HFFc6 (cell line): Measurements from ENCODE around the gene TEX50. TPM values are rescaled to one million over a fixed set of nuclear protein-coding genes. Genes with fewer than 3 reads are reported as not detected.
"Not testable (repeated sequence)": the region's sequence is repeated elsewhere in the genome, so short reads cannot be mapped to it uniquely, and the experiment has no call there.

Experiments
- DNase-seq: peaks from one replicate; pipeline ENCODE4 v3.0.0-alpha.2; 2018
- H3K27ac Mint-ChIP-seq: 2 replicates; pipeline ENCODE4 v1.8.0; 2020; ENCODE audit warnings: mild to moderate bottlenecking, mixed read lengths
- H3K27me3 Mint-ChIP-seq: 2 replicates; pipeline ENCODE4 v1.8.0; 2021; ENCODE audit warnings: mild to moderate bottlenecking, moderate library complexity, mixed read lengths; ENCODE audit not compliant: insufficient read depth
- H3K36me3 Mint-ChIP-seq: 2 replicates; pipeline ENCODE4 v1.8.0; 2021; ENCODE audit warnings: low read depth, mixed read lengths
- H3K4me1 Mint-ChIP-seq: 2 replicates; pipeline ENCODE4 v1.8.0; 2020; ENCODE audit warnings: low read depth, mixed read lengths
- H3K4me3 Mint-ChIP-seq: 2 replicates; pipeline ENCODE4 v1.8.0; 2020; ENCODE audit warnings: mild to moderate bottlenecking, moderate library complexity, mixed read lengths
- H3K9me3 Mint-ChIP-seq: 2 replicates; pipeline ENCODE4 v1.8.0; 2020; ENCODE audit warnings: mild to moderate bottlenecking, mixed read lengths
- total RNA-seq, 6 experiments: library from RNA; stranded (reverse); fragmentation: NEBNext Ultra II Directional; extraction: Animal tissue kit (Norgen Biotek cat#: 25700); gene quantifications; 2 replicates in 1 of 6; 3 replicates in 5 of 6; pipeline ENCODE4 v1.2.3, GENCODE V29; 2021
- TF ChIP-seq, protein P1 (sequence below): fragments of 200-600 bp; sonication (generic); IDR thresholded peaks from 2 replicates; pipeline ENCODE4 v1.5.0; 2021; ENCODE audit warnings: antibody characterized with exemption, mild to moderate bottlenecking

Gene TEX50
- total RNA-seq, 6 experiments from 2014 or later, result not detected

GRCh38 chr1:173608503-173609216 lies 26.5 kb upstream of the TEX50 start:
- Mint-ChIP-seq H3K27me3 (peaks cover 12% of the 10 kb centered on the region), H3K4me1 (no peaks in the 10 kb centered on the region; the same call in 1 of the 2 replicates), H3K9me3 (no peaks in the 10 kb centered on the region), H3K27ac (no peak overlapping the region), H3K36me3 (no peaks in the 10 kb centered on the region), H3K4me3 (no peak overlapping the region)
- TF ChIP-seq, protein P1, sequence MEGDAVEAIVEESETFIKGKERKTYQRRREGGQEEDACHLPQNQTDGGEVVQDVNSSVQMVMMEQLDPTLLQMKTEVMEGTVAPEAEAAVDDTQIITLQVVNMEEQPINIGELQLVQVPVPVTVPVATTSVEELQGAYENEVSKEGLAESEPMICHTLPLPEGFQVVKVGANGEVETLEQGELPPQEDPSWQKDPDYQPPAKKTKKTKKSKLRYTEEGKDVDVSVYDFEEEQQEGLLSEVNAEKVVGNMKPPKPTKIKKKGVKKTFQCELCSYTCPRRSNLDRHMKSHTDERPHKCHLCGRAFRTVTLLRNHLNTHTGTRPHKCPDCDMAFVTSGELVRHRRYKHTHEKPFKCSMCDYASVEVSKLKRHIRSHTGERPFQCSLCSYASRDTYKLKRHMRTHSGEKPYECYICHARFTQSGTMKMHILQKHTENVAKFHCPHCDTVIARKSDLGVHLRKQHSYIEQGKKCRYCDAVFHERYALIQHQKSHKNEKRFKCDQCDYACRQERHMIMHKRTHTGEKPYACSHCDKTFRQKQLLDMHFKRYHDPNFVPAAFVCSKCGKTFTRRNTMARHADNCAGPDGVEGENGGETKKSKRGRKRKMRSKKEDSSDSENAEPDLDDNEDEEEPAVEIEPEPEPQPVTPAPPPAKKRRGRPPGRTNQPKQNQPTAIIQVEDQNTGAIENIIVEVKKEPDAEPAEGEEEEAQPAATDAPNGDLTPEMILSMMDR, result no peak
- no peak for DNase-seq

- not testable (repeated sequence) for H3K4me3 Mint-ChIP-seq, H3K36me3 Mint-ChIP-seq, DNase-seq, H3K4me1 Mint-ChIP-seq, H3K27ac Mint-ChIP-seq, H3K9me3 Mint-ChIP-seq
- peaks cover 12% of the 10 kb centered on the region for H3K27me3 Mint-ChIP-seq
Measured at GRCh38 chr1:173613086-173613485, 22.1 kb upstream of the TEX50 start.

DNA sequence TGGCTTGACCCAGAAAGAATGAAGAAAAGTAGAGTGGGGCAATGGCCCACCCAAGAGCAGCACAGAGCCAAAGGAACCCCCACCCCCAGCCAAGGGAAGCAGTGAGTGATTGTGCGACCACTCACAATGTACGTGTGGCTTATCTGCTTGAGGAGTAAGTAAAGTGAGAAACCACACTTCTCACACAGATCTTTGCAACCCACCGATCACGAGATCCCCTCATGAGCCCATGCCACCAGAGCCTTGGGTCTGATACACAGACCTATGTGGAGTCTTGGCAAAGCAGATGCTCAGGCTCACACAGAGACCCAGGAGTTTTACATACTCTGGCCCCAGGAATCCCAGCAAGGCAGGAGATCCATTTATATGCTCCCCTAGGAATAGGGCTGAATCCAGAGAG lies 18.3 kb upstream of the TEX50 start:
- TF ChIP-seq, protein P1, result no peak
- Mint-ChIP-seq H3K27ac (no peak overlapping the region), H3K9me3 (peaks cover 29% of the 10 kb centered on the region), H3K4me3 (no peak overlapping the region), H3K27me3 (peaks cover 2% of the 10 kb centered on the region; the same call in 1 of the 2 replicates), H3K4me1 (no peaks in the 10 kb centered on the region), H3K36me3 (peaks cover 10% of the 10 kb centered on the region; the same call in 1 of the 2 replicates)
- DNase-seq, result no peak

DNA sequence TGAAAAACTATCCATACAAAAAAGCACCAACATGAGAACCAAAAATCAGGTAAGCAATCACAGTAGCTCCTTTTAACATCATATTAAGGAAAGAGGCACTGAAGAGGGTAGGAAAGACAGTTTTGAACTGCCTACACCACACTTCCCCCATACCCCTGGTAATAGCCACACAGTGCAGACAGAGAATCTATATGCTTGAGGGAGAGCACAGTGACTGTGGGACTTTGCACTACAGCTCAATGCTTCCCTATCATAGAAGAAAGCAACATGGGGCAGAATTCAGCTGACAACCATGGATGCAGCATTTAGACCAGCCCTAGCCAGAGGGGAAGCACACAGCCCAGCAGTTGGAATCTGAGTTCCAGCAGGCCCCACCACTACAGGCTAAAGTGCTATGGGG lies 7.9 kb upstream of the TEX50 start:
- H3K27me3 Mint-ChIP-seq, result peaks cover 12% of the 10 kb centered on the region; the same call in 1 of the 2 replicates
- TF ChIP-seq, protein P1, result no peak
- H3K4me1 Mint-ChIP-seq, result no peaks in the 10 kb centered on the region
- DNase-seq, result no peak
- no peak overlapping the region for H3K27ac Mint-ChIP-seq
- no peaks in the 10 kb centered on the region for H3K9me3 Mint-ChIP-seq
- no peak overlapping the region for H3K4me3 Mint-ChIP-seq
- H3K36me3 Mint-ChIP-seq, result no peaks in the 10 kb centered on the region

GRCh38 chr1:173628888-173629287 lies 6.2 kb upstream of the TEX50 start:
- Mint-ChIP-seq H3K36me3 (no peaks in the 10 kb centered on the region), H3K4me1 (no peaks in the 10 kb centered on the region), H3K9me3 (peaks cover 10% of the 10 kb centered on the region; the same call in 1 of the 2 replicates), H3K27ac (no peak overlapping the region), H3K27me3 (peaks cover 9% of the 10 kb centered on the region; the same call in 1 of the 2 replicates), H3K4me3 (no peak overlapping the region)
- TF ChIP-seq, protein P1, result no peak
- DNase-seq, result no peak

GRCh38 chr1:173637236-173638042 lies 2.3 kb downstream of the TEX50 start:
- H3K4me1 Mint-ChIP-seq, H3K27ac Mint-ChIP-seq, H3K4me3 Mint-ChIP-seq, DNase-seq, H3K27me3 Mint-ChIP-seq: not testable (repeated sequence)
- peaks cover 24% of the 10 kb centered on the region for H3K9me3 Mint-ChIP-seq
- H3K36me3 Mint-ChIP-seq, result peaks cover 12% of the 10 kb centered on the region
